Glomerular visceral epithelial cell (primary cell): Measurements from ENCODE around the gene NFIX.

ENCODE experiments used
- DNase-seq: peaks from one replicate; pipeline ENCODE4 v3.0.0-alpha.2; 2016; ENCODE audit errors: extremely low spot score

Gene NFIX

DNA sequence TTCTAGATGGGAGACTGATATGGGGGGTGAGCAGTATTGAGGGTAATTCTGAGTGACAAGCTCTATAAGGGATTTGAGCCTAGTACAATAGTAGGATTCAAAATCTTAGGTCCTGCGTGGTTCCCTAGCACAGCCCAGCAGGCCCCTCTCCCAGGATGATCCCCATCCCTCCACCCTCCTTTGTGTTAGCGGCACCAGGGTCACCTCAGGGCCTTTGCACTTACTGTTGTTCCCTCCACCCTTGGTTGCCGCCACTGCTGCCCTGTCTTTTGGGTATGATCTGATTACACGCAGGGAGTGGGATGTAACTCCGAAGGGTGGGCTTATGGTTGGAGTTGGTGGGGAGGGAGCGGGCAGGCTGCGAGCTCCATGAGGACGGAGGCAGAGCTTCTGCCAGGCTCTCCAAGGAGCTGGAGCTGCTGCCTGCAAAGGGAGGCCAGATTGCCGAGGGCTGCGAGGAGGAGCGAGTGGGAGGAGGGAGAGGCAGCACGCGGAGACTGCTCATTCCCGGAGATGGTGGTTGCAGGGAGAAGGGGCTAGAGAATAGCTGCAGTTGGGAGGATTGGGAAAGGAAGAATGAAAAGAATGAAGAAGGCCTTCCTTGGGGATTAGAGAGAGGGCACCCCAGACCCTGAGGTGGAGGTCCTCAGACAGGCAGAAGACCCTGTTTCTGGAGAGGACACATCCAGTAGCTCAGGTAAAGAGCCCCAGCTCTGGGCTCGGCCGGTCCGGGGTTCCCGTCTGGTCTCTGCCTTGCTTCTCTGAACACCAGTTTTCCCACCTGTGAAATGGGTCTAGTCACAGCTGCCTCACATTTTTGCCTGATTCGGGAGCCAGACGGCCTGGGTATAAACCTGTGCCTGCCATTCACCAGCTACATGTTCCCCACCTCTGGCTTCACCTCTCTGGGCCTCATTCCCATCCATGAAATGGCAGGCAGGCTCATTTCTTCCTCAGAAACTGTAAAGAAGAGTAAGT lies 128.0 kb downstream of the NFIX start:
- DNase-seq: no peak

DNA sequence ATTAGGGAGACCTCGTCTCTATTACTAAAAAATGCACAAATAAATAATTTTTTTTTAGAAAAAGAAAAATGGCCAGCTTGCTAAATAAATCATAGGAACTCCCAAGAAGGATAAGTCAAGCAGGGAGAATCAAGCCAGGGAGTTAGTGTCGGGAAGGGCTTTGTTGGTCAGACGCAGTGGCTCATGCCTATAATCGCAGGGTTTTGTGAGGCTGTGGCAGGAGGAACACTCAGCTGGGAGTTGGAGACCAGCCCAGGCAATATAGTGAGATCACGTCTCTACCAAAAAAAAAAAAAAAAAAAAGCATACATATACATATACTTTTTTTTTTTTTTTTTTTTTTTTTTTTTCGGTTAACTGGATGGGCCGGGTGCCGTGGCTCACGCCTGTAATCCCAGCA lies 131.8 kb downstream of the NFIX start:
- DNase-seq: no peak

DNA sequence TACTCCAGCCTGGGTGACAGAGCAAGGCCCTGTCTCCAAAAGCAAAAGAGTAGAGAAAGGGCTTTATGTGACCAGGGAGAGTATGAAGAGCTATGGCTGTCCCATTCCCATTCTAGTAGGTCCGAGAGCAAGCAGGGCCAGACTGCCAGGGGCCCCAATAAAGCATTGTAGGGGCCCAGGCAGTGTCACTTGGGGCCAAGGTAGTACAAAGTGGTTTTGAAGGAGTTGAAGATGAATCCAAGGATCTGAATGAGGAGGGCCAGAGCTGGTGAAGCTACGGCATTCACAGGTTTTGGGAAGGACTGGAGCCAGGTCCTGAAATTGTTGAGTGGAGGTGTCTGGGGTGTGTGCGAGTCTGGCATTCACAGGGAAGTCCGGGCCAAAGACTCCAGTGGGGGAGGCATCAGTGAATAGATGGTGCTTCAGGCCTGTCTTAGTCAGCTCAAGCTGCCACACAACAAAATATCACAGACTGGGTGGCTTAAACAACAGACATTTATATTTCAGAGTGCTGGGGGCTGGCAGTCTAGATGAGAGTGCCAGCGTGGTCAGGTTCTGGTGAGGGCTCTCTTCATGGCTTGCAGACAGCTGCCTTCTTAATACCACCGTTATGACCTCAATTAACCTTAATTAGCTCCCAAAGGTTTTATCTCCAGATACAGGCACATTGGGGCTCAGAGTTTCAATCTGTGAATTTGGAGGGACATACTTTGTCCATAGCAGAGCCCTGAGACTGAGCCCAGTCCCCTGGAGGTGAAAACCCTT lies 132.7 kb downstream of the NFIX start:
- DNase-seq: no peak

DNA sequence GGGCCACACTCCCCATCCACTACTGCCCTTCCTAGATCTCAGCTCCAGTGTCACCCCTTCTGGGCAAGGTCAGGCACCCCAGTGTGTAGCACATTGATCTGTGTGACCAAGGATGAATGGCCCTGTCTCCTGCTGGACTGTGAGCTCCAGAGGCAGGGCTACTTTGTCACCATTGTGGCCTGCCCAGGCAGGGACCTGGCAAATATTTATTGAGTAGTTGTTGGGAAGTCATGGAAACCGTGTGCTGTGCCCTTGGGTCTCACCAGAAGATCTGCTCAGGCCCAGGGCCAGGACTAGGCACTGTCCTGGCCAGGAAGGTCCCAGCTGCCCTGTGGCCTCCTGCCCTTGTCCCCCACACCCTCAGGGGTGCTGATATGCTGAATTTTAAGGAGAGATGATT lies 133.3 kb downstream of the NFIX start:
- no peak for DNase-seq

DNA sequence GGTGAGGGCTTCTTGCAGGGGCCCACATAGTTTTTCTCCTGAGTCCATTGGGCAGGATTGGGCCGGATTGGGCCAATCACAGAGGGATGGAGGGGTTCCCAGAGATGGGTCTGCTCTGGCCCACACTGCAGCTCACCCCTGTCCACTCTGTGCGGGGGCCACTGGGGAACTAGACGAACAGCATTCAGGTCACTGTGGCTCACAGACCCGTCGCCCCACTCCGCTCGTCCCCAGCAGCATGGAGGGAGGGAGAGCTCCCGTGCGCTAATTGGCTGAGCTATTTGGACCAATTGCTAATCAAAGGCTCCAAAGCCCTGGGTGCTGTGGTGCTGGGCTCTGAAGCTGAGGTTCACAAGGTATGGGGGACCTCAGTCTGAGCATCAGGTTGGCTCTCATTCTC lies 134.1 kb downstream of the NFIX start:
- no peak for DNase-seq

DNA sequence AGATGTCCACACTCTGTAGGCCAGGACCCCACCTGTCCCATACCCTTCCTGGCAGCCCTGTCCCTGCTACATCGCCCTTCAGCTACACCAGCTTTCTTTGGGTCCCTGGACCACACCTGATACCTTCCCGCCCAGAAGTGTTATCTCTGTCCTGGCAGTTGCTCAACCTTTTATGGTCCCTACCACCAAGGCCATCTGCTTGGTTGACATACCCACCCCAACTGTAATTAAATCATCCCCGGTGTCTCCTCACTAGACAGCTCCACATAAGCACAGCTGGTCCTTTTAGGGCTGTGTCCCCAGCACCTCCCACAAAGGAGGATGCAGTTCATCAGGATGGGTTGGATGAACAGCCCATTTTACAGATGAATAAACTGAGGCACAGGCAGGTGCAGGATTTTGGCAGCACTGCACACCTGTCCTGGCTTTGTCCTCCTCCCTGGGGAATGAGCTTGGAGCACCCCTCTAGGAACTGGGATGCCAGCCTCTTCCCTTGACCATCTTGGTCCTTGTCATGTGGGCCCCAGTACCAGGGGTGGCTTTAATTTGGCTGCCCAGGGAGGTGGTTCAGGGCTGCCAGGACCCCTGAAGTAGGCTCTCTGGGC lies 135.7 kb downstream of the NFIX start:
- no peak for DNase-seq

DNA sequence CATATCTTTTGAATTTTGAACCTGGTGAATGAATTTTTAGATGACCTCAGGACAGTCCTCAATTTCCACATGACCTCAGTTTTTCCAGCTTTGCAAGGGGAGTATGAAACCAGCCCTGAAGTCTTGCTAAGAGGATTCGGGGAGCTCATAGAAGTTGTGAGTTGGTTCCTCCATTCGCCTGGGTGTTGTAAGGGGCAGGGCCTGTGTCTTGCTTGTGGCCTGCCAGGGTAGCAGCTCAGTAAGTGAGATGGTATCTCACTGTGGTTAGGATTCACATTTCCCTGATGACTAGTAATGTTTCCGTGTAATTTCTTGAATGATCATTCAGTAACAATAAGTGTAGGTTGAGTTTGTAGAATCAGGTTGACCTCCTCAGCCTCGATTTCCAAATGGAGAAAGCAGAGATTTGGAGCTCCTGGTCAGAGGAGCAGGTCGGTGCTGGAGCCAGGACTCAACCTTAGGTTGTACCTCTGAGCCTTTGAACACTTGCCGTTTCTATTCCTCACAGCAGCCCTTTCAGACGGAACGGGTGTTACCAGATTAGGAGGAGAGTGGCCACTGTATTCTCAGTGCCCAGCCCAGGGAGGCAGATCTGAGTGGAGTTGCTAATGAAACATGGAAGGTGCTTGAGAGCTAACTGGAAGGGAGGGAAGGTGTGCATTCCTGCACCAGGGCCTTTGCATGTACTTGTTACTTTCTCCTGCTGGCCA lies 137.4 kb downstream of the NFIX start:
- peak; percentile 46 for DNase-seq

DNA sequence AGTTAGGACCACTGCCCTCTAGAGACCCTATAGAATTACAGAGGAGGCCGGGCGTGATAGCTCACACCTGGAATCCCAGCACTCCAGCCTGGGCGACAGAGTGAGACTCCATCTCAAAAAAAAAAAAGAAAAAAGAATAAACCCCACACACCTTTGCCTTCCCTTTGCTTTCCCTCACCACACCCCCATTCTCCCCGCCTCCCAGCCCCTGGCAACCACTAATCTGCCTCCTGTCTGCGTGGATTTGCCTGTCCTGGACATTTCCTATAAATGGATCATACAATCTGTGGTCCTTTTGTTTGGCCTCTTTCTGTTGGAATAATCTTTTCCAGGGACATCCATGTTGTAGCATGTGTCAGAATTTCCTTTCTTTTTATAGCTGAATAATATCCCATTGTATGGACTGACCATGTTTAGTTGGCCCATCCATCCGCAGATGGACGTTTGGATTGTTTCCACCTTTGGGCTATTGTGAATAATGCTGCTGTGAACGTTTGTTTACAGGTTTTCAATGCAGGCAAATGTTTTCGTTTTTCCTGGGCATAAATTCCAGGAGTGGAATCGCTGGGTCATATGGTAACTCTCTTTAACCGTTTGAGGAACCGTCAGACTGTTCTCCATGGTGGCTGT lies 138.1 kb downstream of the NFIX start:
- no peak for DNase-seq

DNA sequence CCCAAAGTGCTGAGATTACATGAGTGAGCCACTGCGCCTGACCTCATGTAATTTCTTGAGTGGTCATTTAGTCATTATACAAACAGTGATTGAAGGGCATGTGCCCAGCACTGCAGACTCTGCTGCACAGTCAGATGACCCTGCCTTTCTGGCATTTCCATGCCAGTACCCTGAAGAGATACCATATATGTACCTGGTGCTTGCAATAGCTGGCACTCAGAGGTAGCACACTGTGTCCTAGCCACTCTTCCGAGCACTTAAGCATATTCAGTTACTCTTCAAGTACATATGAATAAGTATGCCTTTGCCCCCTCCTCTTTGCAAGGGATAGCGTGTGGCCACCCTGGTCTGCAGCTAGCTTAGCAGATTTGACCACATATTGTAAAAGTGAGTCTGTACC lies 139.4 kb downstream of the NFIX start:
- no peak for DNase-seq

DNA sequence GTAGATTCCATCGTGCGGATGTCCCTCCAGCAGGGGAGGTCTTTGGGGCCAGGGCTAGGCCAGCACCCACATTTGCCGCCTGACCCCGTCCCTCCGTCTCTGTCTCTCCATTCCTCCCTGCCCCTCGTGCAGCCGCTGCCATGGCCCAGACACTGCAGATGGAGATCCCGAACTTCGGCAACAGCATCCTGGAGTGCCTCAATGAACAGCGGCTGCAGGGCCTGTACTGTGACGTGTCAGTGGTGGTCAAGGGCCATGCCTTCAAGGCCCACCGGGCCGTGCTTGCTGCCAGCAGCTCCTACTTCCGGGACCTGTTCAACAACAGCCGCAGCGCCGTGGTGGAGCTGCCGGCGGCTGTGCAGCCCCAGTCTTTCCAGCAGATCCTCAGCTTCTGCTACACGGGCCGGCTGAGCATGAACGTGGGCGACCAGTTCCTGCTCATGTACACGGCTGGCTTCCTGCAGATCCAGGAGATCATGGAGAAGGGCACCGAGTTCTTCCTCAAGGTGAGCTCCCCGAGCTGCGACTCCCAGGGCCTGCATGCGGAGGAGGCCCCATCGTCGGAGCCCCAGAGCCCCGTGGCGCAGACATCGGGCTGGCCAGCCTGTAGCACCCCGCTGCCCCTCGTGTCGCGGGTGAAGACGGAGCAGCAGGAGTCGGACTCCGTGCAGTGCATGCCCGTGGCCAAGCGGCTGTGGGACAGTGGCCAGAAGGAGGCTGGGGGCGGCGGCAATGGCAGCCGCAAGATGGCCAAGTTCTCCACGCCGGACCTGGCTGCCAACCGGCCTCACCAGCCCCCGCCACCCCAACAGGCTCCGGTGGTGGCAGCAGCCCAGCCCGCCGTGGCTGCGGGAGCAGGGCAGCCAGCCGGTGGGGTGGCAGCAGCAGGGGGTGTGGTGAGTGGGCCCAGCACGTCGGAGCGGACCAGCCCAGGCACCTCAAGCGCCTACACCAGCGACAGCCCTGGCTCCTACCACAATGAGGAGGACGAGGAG lies 140.1 kb downstream of the NFIX start:
- DNase-seq: no peak

DNA sequence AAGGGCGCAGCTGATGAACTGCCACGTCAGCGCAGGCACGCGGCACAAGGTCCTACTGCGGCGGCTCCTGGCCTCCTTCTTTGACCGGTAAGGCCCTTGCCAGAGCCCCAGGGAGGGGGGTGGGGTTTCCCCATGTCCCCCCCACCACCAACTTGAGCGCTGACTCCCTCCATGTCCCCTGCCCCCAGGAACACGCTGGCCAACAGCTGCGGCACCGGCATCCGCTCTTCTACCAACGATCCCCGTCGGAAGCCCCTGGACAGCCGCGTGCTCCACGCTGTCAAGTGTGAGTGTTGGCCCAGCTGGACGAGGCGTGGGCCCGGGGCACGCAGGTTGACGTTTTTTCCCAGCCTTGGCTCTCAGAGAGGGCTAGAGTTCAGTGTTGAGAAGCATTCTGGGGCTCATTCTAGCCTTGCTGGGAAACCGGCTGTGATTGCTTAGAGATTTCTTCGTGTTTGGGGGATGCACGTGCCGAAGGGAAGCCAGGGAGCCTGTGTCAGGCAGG lies 142.1 kb downstream of the NFIX start:
- DNase-seq: no peak

DNA sequence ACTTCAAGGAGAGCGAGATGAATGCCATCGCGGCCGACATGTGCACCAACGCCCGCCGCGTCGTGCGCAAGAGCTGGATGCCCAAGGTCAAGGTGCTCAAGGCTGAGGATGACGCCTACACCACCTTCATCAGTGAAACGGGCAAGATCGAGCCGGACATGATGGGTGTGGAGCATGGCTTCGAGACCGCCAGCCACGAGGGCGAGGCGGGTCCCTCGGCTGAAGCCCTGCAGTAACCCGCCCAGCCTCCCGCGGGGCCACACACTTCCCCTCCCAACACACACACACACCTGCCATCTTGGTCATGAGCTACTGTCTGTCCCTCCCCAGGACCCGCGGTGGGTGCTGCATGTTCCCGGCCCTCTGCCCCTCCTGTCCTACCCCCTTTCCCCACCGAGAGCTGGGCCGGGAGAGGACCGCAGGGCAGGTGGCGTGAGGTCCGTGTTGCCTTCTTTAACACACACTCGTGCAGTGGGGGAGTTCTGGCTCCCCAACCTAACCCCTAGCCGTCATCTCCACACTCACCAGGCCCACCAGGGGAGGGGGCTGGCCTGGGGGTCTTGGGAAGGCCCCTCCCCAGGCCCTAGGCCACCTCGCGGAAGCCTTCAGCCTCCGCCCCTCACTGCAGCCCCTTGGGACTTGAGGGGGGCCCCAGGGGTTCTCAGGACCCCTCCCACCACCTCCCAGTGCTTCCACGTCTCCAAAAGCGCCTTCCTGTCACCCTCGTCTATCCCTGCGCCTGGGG lies 143.1 kb downstream of the NFIX start:
- DNase-seq: no peak

DNA sequence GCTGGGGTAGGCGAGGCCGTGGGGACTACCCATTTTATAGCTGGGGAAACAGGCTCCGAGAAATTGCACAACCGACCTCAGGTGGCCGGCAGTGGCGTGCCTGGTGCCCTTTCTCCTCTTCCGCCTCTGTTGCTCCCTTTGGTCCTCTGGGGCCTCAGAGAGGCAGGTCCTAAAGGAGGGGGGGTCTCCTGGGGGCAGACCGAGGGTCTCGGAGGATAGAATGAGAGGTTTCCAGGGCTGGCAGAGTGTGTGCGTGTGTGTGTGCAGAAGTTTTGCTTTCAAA lies 143.6 kb downstream of the NFIX start:
- no peak for DNase-seq

DNA sequence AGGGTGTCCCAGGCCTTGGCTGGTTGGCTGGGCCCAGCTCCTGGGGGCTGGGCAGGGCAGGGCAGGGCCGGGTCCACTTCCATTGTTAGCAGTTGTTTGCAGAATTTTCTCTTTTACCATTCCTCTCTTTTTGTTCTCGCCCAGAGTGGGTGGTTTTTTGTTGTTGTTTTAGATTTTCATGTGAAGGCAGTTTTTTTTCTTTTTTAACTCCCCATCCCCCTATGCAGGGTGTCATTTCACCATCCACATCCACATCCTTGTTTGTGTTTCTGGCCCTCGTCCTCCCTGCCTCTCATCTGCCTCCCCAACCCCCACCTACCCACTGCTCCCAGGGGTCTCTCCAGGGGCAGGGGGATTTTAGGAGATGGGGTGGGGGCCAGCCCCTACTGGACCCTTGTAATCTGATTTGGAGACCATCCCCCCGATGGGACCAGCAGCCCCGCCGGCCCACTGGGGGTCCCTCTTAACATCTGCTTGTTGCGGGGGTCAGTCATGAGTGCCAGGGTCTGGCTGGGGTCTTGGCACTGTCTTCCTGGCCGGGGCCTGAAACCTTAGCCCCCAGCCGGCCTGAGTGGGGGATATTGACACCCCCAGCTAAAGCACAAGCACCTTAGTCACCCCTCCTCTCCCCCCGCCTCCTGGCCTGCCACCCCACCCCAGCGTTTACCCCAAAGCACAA lies 144.5 kb downstream of the NFIX start:
- no peak for DNase-seq

DNA sequence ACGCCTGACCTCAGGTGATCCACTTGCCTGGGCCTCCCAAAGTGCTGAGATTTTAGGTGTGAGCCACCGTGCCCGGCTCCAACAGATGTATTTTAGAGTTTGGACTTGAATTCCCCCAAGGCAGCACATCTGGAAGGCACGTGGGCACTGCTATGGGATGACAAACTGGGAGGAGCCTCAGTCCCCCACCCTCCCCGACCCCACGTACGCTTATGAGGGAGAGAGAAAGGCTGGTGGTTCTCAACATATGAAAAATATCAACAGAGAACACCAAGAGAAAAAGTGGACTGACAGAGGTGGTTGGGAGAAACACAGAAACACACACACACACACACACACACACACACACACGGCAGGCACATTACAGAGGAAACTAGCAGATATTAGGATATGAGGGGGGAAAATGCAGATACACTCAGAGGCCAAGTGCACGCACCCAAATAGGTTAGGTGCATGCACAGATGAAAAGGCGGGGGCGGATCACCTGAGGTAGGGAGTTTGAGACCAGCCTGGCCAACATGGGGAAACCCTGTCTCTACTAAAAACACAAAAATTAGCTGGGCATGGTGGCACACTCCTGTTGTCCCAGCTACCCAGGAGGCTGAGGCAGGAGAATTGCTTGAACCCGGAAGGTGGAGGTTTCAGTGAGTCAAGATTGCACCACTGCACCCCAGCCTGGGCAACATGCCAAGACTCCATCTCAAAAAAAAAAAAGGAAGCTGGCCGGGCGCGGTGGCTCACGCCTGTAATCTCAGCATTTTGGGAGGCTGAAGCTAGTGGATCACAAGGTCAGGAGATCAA lies 151.7 kb downstream of the NFIX start:
- no peak for DNase-seq
